ENCODE measurements around the gene MRPL1.
"Not testable (repeated sequence)": the region's sequence is repeated elsewhere in the genome, so short reads cannot be mapped to it uniquely, and the experiment has no call there.

The MRPL1 gene

GRCh38 chr4:77960367-77960766 is 97.7 kb downstream of the MRPL1 start:
- no peaks in the 10 kb centered on the region for H3K4me1 ChIP-seq (ENCODE audit: control insufficient read depth in 2 of 2, insufficient read depth in 2 of 2, low read length in 2 of 2)
- no peak overlapping the region for H3K4me3 ChIP-seq (ENCODE audit: low read length in 2 of 2)
- no peak overlapping the region for H3K27ac ChIP-seq (ENCODE audit: low read depth in 2 of 2, low read length in 2 of 2)
- no peak overlapping the region for H3K9ac ChIP-seq (ENCODE audit: low read depth in 1 of 2, low read length in 2 of 2)
- H3K9me3 ChIP-seq (ENCODE audit: control insufficient read depth in 2 of 2, low read length in 2 of 2): no peaks in the 10 kb centered on the region
- no peaks in the 10 kb centered on the region for H3K27me3 ChIP-seq (ENCODE audit: control insufficient read depth in 2 of 2, insufficient read depth in 2 of 2, low read length in 2 of 2)
- no peaks in the 10 kb centered on the region for H3K36me3 ChIP-seq (ENCODE audit: control insufficient read depth in 2 of 2, insufficient read depth in 2 of 2, low read length in 2 of 2)

- no peak overlapping the region for H3K9ac ChIP-seq (ENCODE audit: low read depth in 1 of 2, low read length in 2 of 2)
- H3K4me3 ChIP-seq (ENCODE audit: low read length in 2 of 2): no peak overlapping the region
- no peaks in the 10 kb centered on the region for H3K27me3 ChIP-seq (ENCODE audit: control insufficient read depth in 2 of 2, insufficient read depth in 2 of 2, low read length in 2 of 2)
- no peaks in the 10 kb centered on the region for H3K9me3 ChIP-seq (ENCODE audit: control insufficient read depth in 2 of 2, low read length in 2 of 2)
- no peaks in the 10 kb centered on the region for H3K4me1 ChIP-seq (ENCODE audit: control insufficient read depth in 2 of 2, insufficient read depth in 2 of 2, low read length in 2 of 2)
- no peaks in the 10 kb centered on the region for H3K36me3 ChIP-seq (ENCODE audit: control insufficient read depth in 2 of 2, insufficient read depth in 2 of 2, low read length in 2 of 2)
- H3K27ac ChIP-seq (ENCODE audit: low read depth in 2 of 2, low read length in 2 of 2): no peak overlapping the region
These were observed 100.4 kb downstream of the MRPL1 start for GRCh38 chr4:77963004-77963403.

GRCh38 chr4:77973657-77974056 is 111.0 kb downstream of the MRPL1 start:
- not testable (repeated sequence) for H3K27ac ChIP-seq (ENCODE audit: low read depth in 2 of 2, low read length in 2 of 2); H3K4me1 ChIP-seq (ENCODE audit: control insufficient read depth in 2 of 2, insufficient read depth in 2 of 2, low read length in 2 of 2); H3K36me3 ChIP-seq (ENCODE audit: control insufficient read depth in 2 of 2, insufficient read depth in 2 of 2, low read length in 2 of 2); H3K9ac ChIP-seq (ENCODE audit: low read depth in 1 of 2, low read length in 2 of 2); H3K4me3 ChIP-seq (ENCODE audit: low read length in 2 of 2); H3K9me3 ChIP-seq (ENCODE audit: control insufficient read depth in 2 of 2, low read length in 2 of 2); H3K27me3 ChIP-seq (ENCODE audit: control insufficient read depth in 2 of 2, insufficient read depth in 2 of 2, low read length in 2 of 2)

- not testable (repeated sequence) for H3K4me3 ChIP-seq (ENCODE audit: low read length in 2 of 2); H3K36me3 ChIP-seq (ENCODE audit: control insufficient read depth in 2 of 2, insufficient read depth in 2 of 2, low read length in 2 of 2); H3K27me3 ChIP-seq (ENCODE audit: control insufficient read depth in 2 of 2, insufficient read depth in 2 of 2, low read length in 2 of 2); H3K9ac ChIP-seq (ENCODE audit: low read depth in 1 of 2, low read length in 2 of 2); H3K9me3 ChIP-seq (ENCODE audit: control insufficient read depth in 2 of 2, low read length in 2 of 2); H3K27ac ChIP-seq (ENCODE audit: low read depth in 2 of 2, low read length in 2 of 2); H3K4me1 ChIP-seq (ENCODE audit: control insufficient read depth in 2 of 2, insufficient read depth in 2 of 2, low read length in 2 of 2)
These were observed 120.4 kb downstream of the MRPL1 start for GRCh38 chr4:77982900-77983540.

GRCh38 chr4:77983612-77984311 is 121.1 kb downstream of the MRPL1 start:
- not testable (repeated sequence) for H3K27me3 ChIP-seq (ENCODE audit: control insufficient read depth in 2 of 2, insufficient read depth in 2 of 2, low read length in 2 of 2); H3K4me3 ChIP-seq (ENCODE audit: low read length in 2 of 2); H3K9me3 ChIP-seq (ENCODE audit: control insufficient read depth in 2 of 2, low read length in 2 of 2); H3K4me1 ChIP-seq (ENCODE audit: control insufficient read depth in 2 of 2, insufficient read depth in 2 of 2, low read length in 2 of 2); H3K27ac ChIP-seq (ENCODE audit: low read depth in 2 of 2, low read length in 2 of 2); H3K36me3 ChIP-seq (ENCODE audit: control insufficient read depth in 2 of 2, insufficient read depth in 2 of 2, low read length in 2 of 2); H3K9ac ChIP-seq (ENCODE audit: low read depth in 1 of 2, low read length in 2 of 2)

- H3K36me3 ChIP-seq (ENCODE audit: control insufficient read depth in 2 of 2, insufficient read depth in 2 of 2, low read length in 2 of 2): no peaks in the 10 kb centered on the region
- no peak overlapping the region for H3K9ac ChIP-seq (ENCODE audit: low read depth in 1 of 2, low read length in 2 of 2)
- no peaks in the 10 kb centered on the region for H3K9me3 ChIP-seq (ENCODE audit: control insufficient read depth in 2 of 2, low read length in 2 of 2)
- H3K27me3 ChIP-seq (ENCODE audit: control insufficient read depth in 2 of 2, insufficient read depth in 2 of 2, low read length in 2 of 2): no peaks in the 10 kb centered on the region
- no peaks in the 10 kb centered on the region for H3K4me1 ChIP-seq (ENCODE audit: control insufficient read depth in 2 of 2, insufficient read depth in 2 of 2, low read length in 2 of 2)
- no peak overlapping the region for H3K27ac ChIP-seq (ENCODE audit: low read depth in 2 of 2, low read length in 2 of 2)
- no peak overlapping the region for H3K4me3 ChIP-seq (ENCODE audit: low read length in 2 of 2)
These were observed 127.3 kb downstream of the MRPL1 start for GRCh38 chr4:77989968-77990367.

GRCh38 chr4:77990456-77990855 is 127.8 kb downstream of the MRPL1 start:
- no peak overlapping the region for H3K9ac ChIP-seq (ENCODE audit: low read depth in 1 of 2, low read length in 2 of 2)
- H3K4me1 ChIP-seq (ENCODE audit: control insufficient read depth in 2 of 2, insufficient read depth in 2 of 2, low read length in 2 of 2): no peaks in the 10 kb centered on the region
- H3K36me3 ChIP-seq (ENCODE audit: control insufficient read depth in 2 of 2, insufficient read depth in 2 of 2, low read length in 2 of 2): no peaks in the 10 kb centered on the region
- H3K9me3 ChIP-seq (ENCODE audit: control insufficient read depth in 2 of 2, low read length in 2 of 2): no peaks in the 10 kb centered on the region
- no peak overlapping the region for H3K27ac ChIP-seq (ENCODE audit: low read depth in 2 of 2, low read length in 2 of 2)
- H3K4me3 ChIP-seq (ENCODE audit: low read length in 2 of 2): no peak overlapping the region
- no peaks in the 10 kb centered on the region for H3K27me3 ChIP-seq (ENCODE audit: control insufficient read depth in 2 of 2, insufficient read depth in 2 of 2, low read length in 2 of 2)

GRCh38 chr4:77990904-77991358 is 128.3 kb downstream of the MRPL1 start:
- no peaks in the 10 kb centered on the region for H3K4me1 ChIP-seq (ENCODE audit: control insufficient read depth in 2 of 2, insufficient read depth in 2 of 2, low read length in 2 of 2)
- no peaks in the 10 kb centered on the region for H3K36me3 ChIP-seq (ENCODE audit: control insufficient read depth in 2 of 2, insufficient read depth in 2 of 2, low read length in 2 of 2)
- H3K4me3 ChIP-seq (ENCODE audit: low read length in 2 of 2): no peak overlapping the region
- H3K27me3 ChIP-seq (ENCODE audit: control insufficient read depth in 2 of 2, insufficient read depth in 2 of 2, low read length in 2 of 2): no peaks in the 10 kb centered on the region
- H3K9me3 ChIP-seq (ENCODE audit: control insufficient read depth in 2 of 2, low read length in 2 of 2): no peaks in the 10 kb centered on the region
- no peak overlapping the region for H3K9ac ChIP-seq (ENCODE audit: low read depth in 1 of 2, low read length in 2 of 2)
- no peak overlapping the region for H3K27ac ChIP-seq (ENCODE audit: low read depth in 2 of 2, low read length in 2 of 2)

GRCh38 chr4:77992581-77992980 is 130.0 kb downstream of the MRPL1 start:
- no peaks in the 10 kb centered on the region for H3K9me3 ChIP-seq (ENCODE audit: control insufficient read depth in 2 of 2, low read length in 2 of 2)
- H3K4me3 ChIP-seq (ENCODE audit: low read length in 2 of 2): no peak overlapping the region
- no peak overlapping the region for H3K27ac ChIP-seq (ENCODE audit: low read depth in 2 of 2, low read length in 2 of 2)
- H3K9ac ChIP-seq (ENCODE audit: low read depth in 1 of 2, low read length in 2 of 2): no peak overlapping the region
- H3K27me3 ChIP-seq (ENCODE audit: control insufficient read depth in 2 of 2, insufficient read depth in 2 of 2, low read length in 2 of 2): no peaks in the 10 kb centered on the region
- H3K4me1 ChIP-seq (ENCODE audit: control insufficient read depth in 2 of 2, insufficient read depth in 2 of 2, low read length in 2 of 2): no peaks in the 10 kb centered on the region
- no peaks in the 10 kb centered on the region for H3K36me3 ChIP-seq (ENCODE audit: control insufficient read depth in 2 of 2, insufficient read depth in 2 of 2, low read length in 2 of 2)

- Histone ChIP-seq H3K27ac (ENCODE audit: low read depth in 2 of 2, low read length in 2 of 2) (no peak overlapping the region), H3K9me3 (ENCODE audit: control insufficient read depth in 2 of 2, low read length in 2 of 2) (no peaks in the 10 kb centered on the region), H3K36me3 (ENCODE audit: control insufficient read depth in 2 of 2, insufficient read depth in 2 of 2, low read length in 2 of 2) (no peaks in the 10 kb centered on the region), H3K4me3 (ENCODE audit: low read length in 2 of 2) (no peak overlapping the region), H3K27me3 (ENCODE audit: control insufficient read depth in 2 of 2, insufficient read depth in 2 of 2, low read length in 2 of 2) (no peaks in the 10 kb centered on the region), H3K4me1 (ENCODE audit: control insufficient read depth in 2 of 2, insufficient read depth in 2 of 2, low read length in 2 of 2) (no peaks in the 10 kb centered on the region), H3K9ac (ENCODE audit: low read depth in 1 of 2, low read length in 2 of 2) (no peak overlapping the region)
These were observed 131.6 kb downstream of the MRPL1 start for GRCh38 chr4:77994194-77994721.
